ENCODE results near the gene XRCC4.
"Not testable (repeated sequence)": the region's sequence is repeated elsewhere in the genome, so short reads cannot be mapped to it uniquely, and the experiment has no call there.

XRCC4 gene

DNA sequence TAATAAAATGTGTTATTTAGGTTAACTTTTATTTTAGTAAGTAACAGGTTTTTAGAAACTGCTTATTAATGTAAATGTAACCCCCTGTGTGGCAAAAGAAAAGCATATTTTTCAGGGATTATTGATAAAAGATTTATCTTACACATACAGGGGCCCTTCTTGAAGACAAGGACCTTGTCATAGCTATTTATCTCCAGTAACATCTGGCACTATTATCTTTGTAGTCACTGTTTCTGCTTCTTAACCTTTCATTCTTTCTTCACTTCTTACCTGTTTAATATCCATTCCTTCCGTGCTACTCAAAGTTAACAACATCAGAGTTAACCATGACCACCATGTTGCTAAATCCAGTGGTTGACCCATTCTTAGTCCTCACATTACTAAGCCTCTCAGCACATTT, 276.4 kb downstream of the XRCC4 start:
- H3K4me1 ChIP-seq (ENCODE audit: insufficient read depth, poor library complexity, severe bottlenecking), result no peaks in the 10 kb centered on the region
- H3K4me3 ChIP-seq (ENCODE audit: severe bottlenecking), result no peak overlapping the region
- no peaks in the 10 kb centered on the region for H3K9me3 ChIP-seq (ENCODE audit: severe bottlenecking)
- TF ChIP-seq, protein P1, sequence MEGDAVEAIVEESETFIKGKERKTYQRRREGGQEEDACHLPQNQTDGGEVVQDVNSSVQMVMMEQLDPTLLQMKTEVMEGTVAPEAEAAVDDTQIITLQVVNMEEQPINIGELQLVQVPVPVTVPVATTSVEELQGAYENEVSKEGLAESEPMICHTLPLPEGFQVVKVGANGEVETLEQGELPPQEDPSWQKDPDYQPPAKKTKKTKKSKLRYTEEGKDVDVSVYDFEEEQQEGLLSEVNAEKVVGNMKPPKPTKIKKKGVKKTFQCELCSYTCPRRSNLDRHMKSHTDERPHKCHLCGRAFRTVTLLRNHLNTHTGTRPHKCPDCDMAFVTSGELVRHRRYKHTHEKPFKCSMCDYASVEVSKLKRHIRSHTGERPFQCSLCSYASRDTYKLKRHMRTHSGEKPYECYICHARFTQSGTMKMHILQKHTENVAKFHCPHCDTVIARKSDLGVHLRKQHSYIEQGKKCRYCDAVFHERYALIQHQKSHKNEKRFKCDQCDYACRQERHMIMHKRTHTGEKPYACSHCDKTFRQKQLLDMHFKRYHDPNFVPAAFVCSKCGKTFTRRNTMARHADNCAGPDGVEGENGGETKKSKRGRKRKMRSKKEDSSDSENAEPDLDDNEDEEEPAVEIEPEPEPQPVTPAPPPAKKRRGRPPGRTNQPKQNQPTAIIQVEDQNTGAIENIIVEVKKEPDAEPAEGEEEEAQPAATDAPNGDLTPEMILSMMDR (IDR thresholded peaks at IDR 0.05; ENCODE audit: poor library complexity, severe bottlenecking), result no peak
- H3K27ac ChIP-seq (ENCODE audit: poor library complexity, severe bottlenecking), result no peak overlapping the region
- DNase-seq (ENCODE audit: low spot score) (no peak), ATAC-seq (ENCODE audit: low read depth) (no peak)
- no peaks in the 10 kb centered on the region for H3K36me3 ChIP-seq (ENCODE audit: low read depth)
- no peaks in the 10 kb centered on the region for H3K27me3 ChIP-seq (ENCODE audit: insufficient read depth, poor library complexity, severe bottlenecking)

DNA sequence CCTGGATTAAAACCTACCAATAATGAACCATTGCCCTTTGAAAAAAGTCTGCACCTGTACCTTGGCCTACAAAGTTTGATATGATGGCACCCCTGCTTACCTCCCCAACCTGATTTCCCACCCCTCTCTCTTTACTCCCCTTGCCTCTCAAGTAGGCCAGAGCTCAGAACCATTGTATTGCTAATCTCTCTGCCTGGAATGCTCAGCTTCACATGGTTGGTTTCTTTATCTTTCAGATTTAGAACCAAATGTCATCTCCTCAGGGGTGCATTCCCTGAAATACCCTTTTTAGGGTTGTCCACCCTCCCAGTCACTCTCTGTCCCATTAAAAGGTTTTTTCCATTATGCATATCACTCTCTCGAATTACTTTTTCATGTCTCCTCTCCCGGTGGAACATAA, 277.6 kb downstream of the XRCC4 start:
- Histone ChIP-seq H3K4me3 (ENCODE audit: severe bottlenecking) (no peak overlapping the region), H3K4me1 (ENCODE audit: insufficient read depth, poor library complexity, severe bottlenecking) (no peaks in the 10 kb centered on the region), H3K36me3 (ENCODE audit: low read depth) (no peaks in the 10 kb centered on the region), H3K27me3 (ENCODE audit: insufficient read depth, poor library complexity, severe bottlenecking) (no peaks in the 10 kb centered on the region), H3K27ac (ENCODE audit: poor library complexity, severe bottlenecking) (no peak overlapping the region), H3K9me3 (ENCODE audit: severe bottlenecking) (no peaks in the 10 kb centered on the region)
- TF ChIP-seq, protein P1 (IDR thresholded peaks at IDR 0.05; ENCODE audit: poor library complexity, severe bottlenecking), result no peak
- DNase-seq (ENCODE audit: low spot score), result no peak
- ATAC-seq (ENCODE audit: low read depth), result no peak

DNA sequence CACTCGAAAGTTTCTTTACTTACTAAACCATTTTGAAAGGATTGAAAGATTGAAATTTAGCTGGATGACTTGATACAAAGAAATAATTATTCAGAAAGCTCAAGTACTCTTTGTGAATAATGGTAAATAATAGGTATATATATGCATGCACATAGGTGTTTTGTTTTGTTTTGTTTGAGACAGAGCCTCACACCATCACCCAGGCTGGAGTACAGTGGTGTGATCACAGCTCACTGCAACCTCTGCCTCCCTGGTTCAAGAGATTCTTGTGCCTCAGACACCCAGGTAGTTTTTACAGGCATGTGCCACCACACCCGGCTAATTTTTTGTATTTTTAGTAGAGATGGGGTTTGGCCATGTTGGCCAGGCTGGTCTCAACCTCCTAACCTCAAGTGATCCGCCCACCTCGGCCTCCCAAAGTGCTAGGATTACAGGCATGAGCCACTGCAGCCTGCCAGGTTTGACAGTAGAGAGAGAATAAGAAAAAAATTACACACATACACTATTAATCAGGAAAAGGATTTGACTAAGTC, 278.2 kb downstream of the XRCC4 start:
- not testable (repeated sequence) for DNase-seq (ENCODE audit: low spot score); H3K36me3 ChIP-seq (ENCODE audit: low read depth); H3K4me3 ChIP-seq (ENCODE audit: severe bottlenecking); H3K9me3 ChIP-seq (ENCODE audit: severe bottlenecking); H3K4me1 ChIP-seq (ENCODE audit: insufficient read depth, poor library complexity, severe bottlenecking); ATAC-seq (ENCODE audit: low read depth); H3K27me3 ChIP-seq (ENCODE audit: insufficient read depth, poor library complexity, severe bottlenecking); H3K27ac ChIP-seq (ENCODE audit: poor library complexity, severe bottlenecking)

DNA sequence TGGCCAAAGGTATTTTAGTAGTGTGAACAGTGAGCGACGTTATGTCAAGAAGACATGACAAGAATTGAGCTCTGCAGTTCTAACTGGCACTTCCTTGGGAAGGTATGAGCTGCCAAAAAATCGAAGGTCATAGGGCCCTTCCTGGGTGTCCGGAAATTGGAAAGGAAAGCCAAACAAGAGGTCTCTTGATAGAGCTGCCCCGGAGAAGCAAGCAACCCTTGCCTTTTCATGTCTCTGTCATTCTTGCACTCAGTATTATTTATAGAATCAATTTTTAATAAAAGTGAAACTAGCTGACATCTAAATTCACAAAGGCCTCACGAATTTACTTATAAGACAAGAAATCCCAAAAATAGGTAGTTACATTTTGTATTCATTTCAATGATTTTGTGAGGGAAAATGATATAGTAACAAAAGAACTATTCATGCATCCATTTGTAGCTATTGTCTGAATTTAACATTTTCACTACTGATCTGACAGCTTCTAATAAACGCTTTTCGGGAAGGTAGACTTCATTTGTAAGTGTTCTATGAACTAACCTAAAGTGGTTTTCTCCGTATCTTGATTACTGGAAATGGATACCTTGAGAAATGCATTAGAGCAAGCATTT, 280.4 kb downstream of the XRCC4 start:
- H3K4me3 ChIP-seq (ENCODE audit: severe bottlenecking), result no peak overlapping the region
- H3K4me1 ChIP-seq (ENCODE audit: insufficient read depth, poor library complexity, severe bottlenecking), result no peaks in the 10 kb centered on the region
- no peaks in the 10 kb centered on the region for H3K27me3 ChIP-seq (ENCODE audit: insufficient read depth, poor library complexity, severe bottlenecking)
- DNase-seq (ENCODE audit: low spot score), result no peak
- no peak overlapping the region for H3K27ac ChIP-seq (ENCODE audit: poor library complexity, severe bottlenecking)
- no peak for ATAC-seq (ENCODE audit: low read depth)
- no peaks in the 10 kb centered on the region for H3K36me3 ChIP-seq (ENCODE audit: low read depth)
- TF ChIP-seq, protein P1 (IDR thresholded peaks at IDR 0.05; ENCODE audit: poor library complexity, severe bottlenecking), result no peak
- no peaks in the 10 kb centered on the region for H3K9me3 ChIP-seq (ENCODE audit: severe bottlenecking)

DNA sequence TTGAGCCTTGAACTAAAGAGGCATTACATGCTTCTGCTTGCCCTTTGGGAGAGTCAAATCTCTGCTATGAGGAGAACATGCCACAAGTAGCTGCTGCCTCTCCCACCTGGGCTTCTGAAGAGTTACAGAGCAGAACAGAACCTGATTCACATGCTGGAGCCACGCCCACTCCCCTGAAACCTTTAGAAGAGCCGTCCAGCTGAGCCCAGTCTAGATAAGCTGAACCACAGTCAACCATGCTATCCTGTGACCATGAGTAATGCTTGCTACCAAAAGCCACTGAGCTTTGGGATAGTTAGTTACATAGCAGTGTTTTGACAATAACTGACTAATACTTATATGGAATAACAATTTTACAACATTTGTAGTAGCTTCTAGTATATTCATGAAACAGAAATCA, 283.2 kb downstream of the XRCC4 start:
- H3K36me3 ChIP-seq (ENCODE audit: low read depth), result no peaks in the 10 kb centered on the region
- no peaks in the 10 kb centered on the region for H3K9me3 ChIP-seq (ENCODE audit: severe bottlenecking)
- no peak overlapping the region for H3K27ac ChIP-seq (ENCODE audit: poor library complexity, severe bottlenecking)
- TF ChIP-seq, protein P1 (IDR thresholded peaks at IDR 0.05; ENCODE audit: poor library complexity, severe bottlenecking), result no peak
- no peak for ATAC-seq (ENCODE audit: low read depth)
- H3K4me1 ChIP-seq (ENCODE audit: insufficient read depth, poor library complexity, severe bottlenecking), result no peaks in the 10 kb centered on the region
- H3K4me3 ChIP-seq (ENCODE audit: severe bottlenecking), result no peak overlapping the region
- no peak for DNase-seq (ENCODE audit: low spot score)
- H3K27me3 ChIP-seq (ENCODE audit: insufficient read depth, poor library complexity, severe bottlenecking), result no peaks in the 10 kb centered on the region
